Brain microvascular endothelial cell (primary cell): Measurements from ENCODE around the gene ARRB1.
"Not testable (repeated sequence)": the region's sequence is repeated elsewhere in the genome, so short reads cannot be mapped to it uniquely, and the experiment has no call there.

ENCODE experiments used
- DNase-seq: peaks from one replicate; pipeline ENCODE4 v3.0.0-alpha.2; 2020
- H3K27ac ChIP-seq: fragments of 250-450 bp; sonication (Bioruptor Pico); 2 replicates; pipeline ENCODE4 v1.5.1; 2020; ENCODE audit warnings: mild to moderate bottlenecking, moderate library complexity
- H3K27me3 ChIP-seq: fragments of 250-450 bp; sonication (Bioruptor Pico); replicated peaks from 2 replicates; pipeline ENCODE4 v1.5.1; 2020; ENCODE audit warnings: mild to moderate bottlenecking
- H3K36me3 ChIP-seq: fragments of 250-450 bp; sonication (Bioruptor Pico); replicated peaks from 2 replicates; pipeline ENCODE4 v1.5.1; 2020; ENCODE audit warnings: mild to moderate bottlenecking
- H3K4me3 ChIP-seq: 2 replicates; pipeline ENCODE4 v1.5.1; 2011; ENCODE audit warnings: low read depth, mild to moderate bottlenecking, control low read depth, low read length, moderate library complexity
- CTCF ChIP-seq: IDR thresholded peaks from 2 replicates; pipeline ENCODE4 v1.5.1; 2011; ENCODE audit warnings: low read depth, mild to moderate bottlenecking, moderate library complexity, low read length, control low read depth, inconsistent platforms; ENCODE audit errors: missing control alignments
- in situ Hi-C: cut with HindIII; loops from 2 replicates; pipeline ENCODE4 v1.10.0; 2017; ENCODE audit warnings: low sequenced_read_pairs, low pct_ligation_motif_present

Gene ARRB1

GRCh38 chr11:75334976-75335375 lies 16.5 kb downstream of the ARRB1 start:
- H3K27me3 ChIP-seq: no peaks in the 10 kb centered on the region
- H3K27ac ChIP-seq: no peak overlapping the region
- no peak for DNase-seq
- no peak for TF ChIP-seq CTCF
- H3K36me3 ChIP-seq: no peaks in the 10 kb centered on the region
- no peak overlapping the region for H3K4me3 ChIP-seq
- in situ Hi-C loops: no loop called here

GRCh38 chr11:75334402-75334891 lies 17.0 kb downstream of the ARRB1 start:
- no peak overlapping the region for H3K27ac ChIP-seq
- no peaks in the 10 kb centered on the region for H3K27me3 ChIP-seq
- DNase-seq: no peak
- no peaks in the 10 kb centered on the region for H3K36me3 ChIP-seq
- in situ Hi-C loops: no loop called here
- H3K4me3 ChIP-seq: no peak overlapping the region
- no peak for TF ChIP-seq CTCF

GRCh38 chr11:75333807-75334140 lies 17.7 kb downstream of the ARRB1 start:
- no peaks in the 10 kb centered on the region for H3K36me3 ChIP-seq
- H3K27me3 ChIP-seq: no peaks in the 10 kb centered on the region
- DNase-seq: no peak
- no peak overlapping the region for H3K27ac ChIP-seq
- no peak for TF ChIP-seq CTCF
- no peak overlapping the region for H3K4me3 ChIP-seq
- in situ Hi-C loops: no loop called here

GRCh38 chr11:75333022-75333806 lies 18.2 kb downstream of the ARRB1 start:
- TF ChIP-seq CTCF: no peak
- Histone ChIP-seq H3K36me3 (no peaks in the 10 kb centered on the region), H3K4me3 (no peak overlapping the region), H3K27ac (no peak overlapping the region), H3K27me3 (no peaks in the 10 kb centered on the region)
- in situ Hi-C loops: no loop called here
- no peak for DNase-seq

GRCh38 chr11:75331761-75332160 lies 19.7 kb downstream of the ARRB1 start:
- H3K36me3 ChIP-seq, H3K4me3 ChIP-seq, H3K27me3 ChIP-seq, DNase-seq, in situ Hi-C loops, H3K27ac ChIP-seq: not testable (repeated sequence)

- H3K4me3 ChIP-seq, DNase-seq, H3K27me3 ChIP-seq, in situ Hi-C loops, H3K27ac ChIP-seq, H3K36me3 ChIP-seq: not testable (repeated sequence)
These were observed 20.2 kb downstream of the ARRB1 start for GRCh38 chr11:75331304-75331703.

- H3K4me3 ChIP-seq, H3K36me3 ChIP-seq, H3K27me3 ChIP-seq, DNase-seq, in situ Hi-C loops, H3K27ac ChIP-seq: not testable (repeated sequence)
These were observed 20.6 kb downstream of the ARRB1 start for GRCh38 chr11:75330886-75331285.
